A549 (cell line): Measurements from ENCODE around the gene HOXA10. TPM values are rescaled to one million over a fixed set of nuclear protein-coding genes. Genes with fewer than 3 reads are reported as not detected.

Experiments used
- ATAC-seq, 2 experiments: fragments of 200-7000 bp in 1 of 2; fragments of >200 bp in 1 of 2; cut with Nextera tagmentation in 1 of 2; cut with Tn5 transposase in 1 of 2; 3 replicates each; pipeline versions ENCODE4 v1.8.0 to v1.9.1; 2018 to 2020; ENCODE audit warnings: mild to moderate bottlenecking in 1 of 2, moderate library complexity in 1 of 2
- CTCF ChIA-PET: fragments of 300-600 bp; sonication (Branson Sonifier 250); formaldehyde crosslinking; extraction: SDS; loops from one replicate; lab custom pipeline; 2021; ENCODE audit warnings: antibody characterized with exemption, inconsistent platforms; lab: Yijun Ruan, JAX
- POLR2A ChIA-PET: fragments of 350-600 bp; formaldehyde crosslinking; extraction: SDS; loops from one replicate; lab custom pipeline; 2021; ENCODE audit warnings: antibody characterized with exemption, inconsistent platforms; lab: Yijun Ruan, JAX
- DNase-seq, 2 experiments: peaks; one replicate each; pipeline versions ENCODE4 v3.0.0 to v3.0.0-alpha.2; 2011 to 2016; ENCODE audit warnings: low read depth in 1 of 2, low spot score in 1 of 2
- FAIRE-seq: peaks from 2 replicates; lab custom pipeline; 2011; peaks lifted over from hg19 to GRCh38; lab: Jason Lieb, UNC
- H3K27ac ChIP-seq, 2 experiments: fragments of >200 bp; sonication (Bioruptor Twin); formaldehyde crosslinking; 3 replicates each; pipeline ENCODE4 v1.5.1; 2016 to 2017
- H3K4me1 ChIP-seq: fragments of >200 bp; sonication (Bioruptor Twin); formaldehyde crosslinking; 3 replicates; pipeline ENCODE4 v1.6.1; 2016
- H3K4me2 ChIP-seq: fragments of >200 bp; sonication (Bioruptor Twin); formaldehyde crosslinking; 3 replicates; pipeline ENCODE4 v1.6.1; 2016
- H3K4me3 ChIP-seq: fragments of >200 bp; sonication (Bioruptor Twin); formaldehyde crosslinking; 3 replicates; pipeline ENCODE4 v1.5.1; 2016
- H3K9me3 ChIP-seq: fragments of >200 bp; sonication (Bioruptor Twin); formaldehyde crosslinking; 3 replicates; pipeline ENCODE4 v1.6.1; 2016
- ATOH8 ChIP-seq: fragments of 250-450 bp; sonication (Bioruptor Pico); IDR thresholded peaks from 2 replicates; pipeline ENCODE4 v1.5.0; 2020; ENCODE audit warnings: low read depth, mild to moderate bottlenecking, moderate library complexity
- CHD4 ChIP-seq: fragments of 200-600 bp; sonication (generic); IDR thresholded peaks from 2 replicates; pipeline ENCODE4 v1.6.1; 2016; ENCODE audit warnings: antibody characterized with exemption, mild to moderate bottlenecking, borderline replicate concordance
- EHF ChIP-seq: fragments of 250-450 bp; sonication (Bioruptor Pico); IDR thresholded peaks from 2 replicates; pipeline ENCODE4 v1.5.0; 2020; ENCODE audit warnings: mild to moderate bottlenecking
- EHMT2 ChIP-seq: fragments of 200-600 bp; sonication (generic); IDR thresholded peaks from 2 replicates; pipeline ENCODE4 v1.6.1; 2016; ENCODE audit warnings: antibody characterized with exemption, low read depth, mild to moderate bottlenecking, moderate library complexity
- ELK1 ChIP-seq: fragments of 150-350 bp; IDR thresholded peaks from 2 replicates; pipeline ENCODE4 v1.6.1; 2014; ENCODE audit warnings: low read depth, mild to moderate bottlenecking, low read length
- FOSB ChIP-seq: fragments of 250-450 bp; sonication (Bioruptor Pico); IDR thresholded peaks from 2 replicates; pipeline ENCODE4 v1.5.0; 2020; ENCODE audit warnings: mild to moderate bottlenecking, moderate library complexity
- FOSL2 ChIP-seq, 2 experiments: fragments of 450-650 bp in 1 of 2; fragments of >200 bp in 1 of 2; sonication (Bioruptor Twin) in 1 of 2; formaldehyde crosslinking; IDR thresholded peaks; 2 replicates each; pipeline versions ENCODE4 v1.5.0 to v1.6.1; 2016 to 2020; ENCODE audit warnings: mild to moderate bottlenecking in 1 of 2, moderate library complexity in 1 of 2
- FOXS1 ChIP-seq: fragments of 250-450 bp; sonication (Bioruptor Pico); IDR thresholded peaks from 2 replicates; pipeline ENCODE4 v1.5.0; 2020; ENCODE audit warnings: mild to moderate bottlenecking, moderate library complexity
- HDAC2 ChIP-seq: fragments of 200-600 bp; sonication (generic); IDR thresholded peaks from 2 replicates; pipeline ENCODE4 v1.6.1; 2016
- HOXA7 ChIP-seq: fragments of 250-450 bp; sonication (Bioruptor Pico); IDR thresholded peaks from 2 replicates; pipeline ENCODE4 v1.5.0; 2020; ENCODE audit warnings: mild to moderate bottlenecking, moderate library complexity
- HOXB13 ChIP-seq: fragments of 250-450 bp; sonication (Bioruptor Pico); IDR thresholded peaks from 2 replicates; pipeline ENCODE4 v1.5.0; 2020; ENCODE audit warnings: low read depth, mild to moderate bottlenecking, moderate library complexity
- HOXB5 ChIP-seq: fragments of 250-450 bp; sonication (Bioruptor Pico); IDR thresholded peaks from 2 replicates; pipeline ENCODE4 v1.5.0; 2020; ENCODE audit warnings: mild to moderate bottlenecking, moderate library complexity
- JUN ChIP-seq, 2 experiments: fragments of >200 bp; sonication (Bioruptor Twin); formaldehyde crosslinking; IDR thresholded peaks; 2 replicates in 1 of 2; 3 replicates in 1 of 2; pipeline ENCODE4 v1.6.1; 2016 to 2017
- MAX ChIP-seq: IDR thresholded peaks from 2 replicates; pipeline ENCODE4 v1.6.1; 2012
- MYC ChIP-seq: IDR thresholded peaks from 2 replicates; pipeline ENCODE4 v1.6.1; 2012; ENCODE audit warnings: mild to moderate bottlenecking, inconsistent platforms, low read length, improper control_type of control experiment, borderline replicate concordance
- PBX3 ChIP-seq: IDR thresholded peaks from 2 replicates; pipeline ENCODE4 v1.6.1; 2012
- POLR2A ChIP-seq: IDR thresholded peaks from 2 replicates; pipeline ENCODE4 v1.6.1; 2012; ENCODE audit warnings: mild to moderate bottlenecking, low read length
- RAD21 ChIP-seq, 2 experiments: fragments of >200 bp in 1 of 2; sonication (Bioruptor Twin) in 1 of 2; formaldehyde crosslinking in 1 of 2; IDR thresholded peaks in 1 of 2; conservative IDR thresholded peaks in 1 of 2; 2 replicates in 1 of 2; 3 replicates in 1 of 2; pipeline ENCODE4 v1.6.1; 2012 to 2018; ENCODE audit warnings: inconsistent platforms in 1 of 2
- REST ChIP-seq: fragments of 200-600 bp; sonication (generic); IDR thresholded peaks from 2 replicates; pipeline ENCODE4 v1.6.1; 2016; ENCODE audit warnings: antibody characterized with exemption, mild to moderate bottlenecking, moderate library complexity
- ZSCAN20 ChIP-seq: fragments of 250-450 bp; sonication (Bioruptor Pico); IDR thresholded peaks from 2 replicates; pipeline ENCODE4 v1.8.0; 2022; ENCODE audit warnings: mild to moderate bottlenecking, moderate library complexity
- WGBS: methylation state at CpG from one replicate; pipeline ENCODE4 v1.1.6; 2017; ENCODE audit errors: missing lambda C conversion rate; 5-methylcytosine and 5-hydroxymethylcytosine counted together
- polyA plus RNA-seq, 4 experiments: library from polyadenylated mRNA; depleted of rRNA in 3 of 4; stranded (reverse); fragments of >200 nt; fragmentation: RNase III in 1 of 4; extraction: RNeasy Plus Mini Kit Qiagen cat#74134 plus additional on column Dnase treatment in 1 of 4; gene quantifications; 2 replicates in 3 of 4; 3 replicates in 1 of 4; pipeline ENCODE4 v1.2.3, GENCODE V29; 2011 to 2017

The HOXA10 gene
- polyA plus RNA-seq, 2 of the 4 experiments (the other 2 are of a cell fraction) = 5.2 to 7.7 TPM

- no peak for DNase-seq
- Histone ChIP-seq H3K27ac (no peak overlapping the region), H3K4me2 (no peak overlapping the region), H3K4me3 (no peak overlapping the region), H3K9me3 (no peaks in the 10 kb centered on the region)
- TF ChIP-seq ELK1 (no peak), MYC (no peak), POLR2A (no peak), EHMT2 (no peak), FOSL2 (IDR thresholded peaks at IDR 0.05) (no peak), FOSL2 (CRISPR knock-in tag; IDR thresholded peaks at IDR 0.05) (no peak), FOXS1 (no peak), HOXA7 (CRISPR knock-in tag) (no peak), CHD4 (no peak), FOSB (CRISPR knock-in tag) (no peak), RAD21 (conservative IDR thresholded peaks at IDR 0.05 in 1 of 2, IDR thresholded peaks at IDR 0.05 in 1 of 2) (no peak), REST (no peak), HOXB5 (no peak), JUN (IDR thresholded peaks at IDR 0.05) (no peak), ZSCAN20 (CRISPR knock-in tag) (no peak), MAX (no peak), EHF (CRISPR knock-in tag) (no peak), PBX3 (no peak), ATOH8 (CRISPR knock-in tag) (no peak), HOXB13 (CRISPR knock-in tag) (no peak), HDAC2 (no peak)
- TF ChIP-seq, all 56 proteins: peak for 0
- ChIA-PET CTCF (interaction anchor here (0.6 to 4.8 kb wide), 5 partner anchors 14 to 902 kb away, joined by 3 to 58 read pairs (median 30); no protein-coding TSS in a partner anchor), POLR2A (no interaction called here)
- peaks cover 4% of the 10 kb centered on the region; the same call in 1 of the 3 replicates for H3K4me1 ChIP-seq
- no peak for FAIRE-seq
- ATAC-seq = no peak
- 88% methylated on average over 29 of the region's 29 CpGs for WGBS
These were observed 19.3 kb upstream of the HOXA10 start for GRCh38 chr7:27193335-27194001.
